Gastrocnemius medialis (tissue), 4 donors: ENCODE measurements around the gene MESP1.

Experiments used
- CTCF ChIP-seq, 5 experiments: fragments of 450-650 bp in 3 of 5; fragments of 200-600 bp in 2 of 5; sonication (generic) in 2 of 5; IDR thresholded peaks in 4 of 5; conservative IDR thresholded peaks in 1 of 5; 1 replicate in 4 of 5; 2 replicates in 1 of 5; pipeline ENCODE4 v1.5.1; 2016 to 2019; ENCODE audit warnings: antibody characterized with exemption in 5 of 5, mild to moderate bottlenecking in 3 of 5, moderate library complexity in 3 of 5
- POLR2A ChIP-seq, 2 donors: fragments of 450-650 bp; IDR thresholded peaks; one replicate each; pipeline ENCODE4 v1.6.1; 2017; ENCODE audit warnings: antibody characterized with exemption in 2 of 2, mild to moderate bottlenecking in 2 of 2, moderate library complexity in 2 of 2

GRCh38 chr15:89792106-89792805 lies 41.2 kb upstream of the MESP1 start:
- TF ChIP-seq CTCF (IDR thresholded peaks at IDR 0.05 in 4 of 5, conservative IDR thresholded peaks at IDR 0.05 in 1 of 5) (no peak), POLR2A (IDR thresholded peaks at IDR 0.05) (no peak)
